Activated T-helper 17 cell treated with anti-CD3 and anti-CD28 coated beads, Interleukin-2, amount 50 U/mL, for 72 hours (primary cell): Measurements from ENCODE around the gene NDUFV2. TPM values are rescaled to one million over a fixed set of nuclear protein-coding genes. Genes with fewer than 3 reads are reported as not detected.
"Not testable (repeated sequence)": the region's sequence is repeated elsewhere in the genome, so short reads cannot be mapped to it uniquely, and the experiment has no call there.

Experiments used
- ATAC-seq: fragments of 150-1000 bp; cut with Tn5 transposase; replicated peaks from 2 replicates; pipeline ENCODE4 v1.10.0; 2021; ENCODE audit warnings: mild to moderate bottlenecking, moderate library complexity
- H3K27ac Mint-ChIP-seq: one replicate; pipeline ENCODE4 v1.8.0; 2022; ENCODE audit warnings: mixed read lengths
- H3K27me3 Mint-ChIP-seq: one replicate; pipeline ENCODE4 v1.8.0; 2022; ENCODE audit warnings: mixed read lengths
- H3K36me3 Mint-ChIP-seq: one replicate; pipeline ENCODE4 v1.8.0; 2022; ENCODE audit warnings: low read depth, mild to moderate bottlenecking, mixed read lengths
- H3K4me1 Mint-ChIP-seq: one replicate; pipeline ENCODE4 v1.8.0; 2022; ENCODE audit warnings: mixed read lengths
- H3K4me3 Mint-ChIP-seq: one replicate; pipeline ENCODE4 v1.8.0; 2022; ENCODE audit warnings: mild to moderate bottlenecking, mixed read lengths
- H3K9me3 Mint-ChIP-seq: one replicate; pipeline ENCODE4 v1.8.0; 2022; ENCODE audit warnings: mixed read lengths
- total RNA-seq, 2 donors: library from RNA; stranded (reverse); gene quantifications; one replicate each; pipeline ENCODE4 v1.2.3, GENCODE V29; 2022

NDUFV2 gene
- total RNA-seq, 2 donors from 2014 or later: 406 to 520 TPM

DNA sequence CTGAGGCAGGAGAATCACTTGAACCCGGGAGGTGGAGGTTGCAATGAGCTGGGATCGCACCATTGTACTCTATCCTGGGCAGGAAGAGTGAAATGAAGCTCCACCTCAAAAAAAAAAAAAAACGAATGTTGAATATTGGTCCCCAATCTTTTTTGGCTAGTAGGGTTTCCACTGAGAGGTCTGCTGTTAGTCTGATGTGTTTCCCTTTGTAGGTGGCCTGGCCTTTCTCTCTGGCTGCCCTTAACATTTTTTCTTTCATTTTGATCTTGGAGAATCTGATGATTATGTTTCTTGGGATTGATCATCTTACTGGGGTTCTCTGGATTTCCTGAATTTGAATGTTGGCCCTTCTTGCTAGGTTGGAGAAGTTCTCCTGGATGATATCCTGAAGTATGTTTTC is 69.4 kb downstream of the NDUFV2 start:
- ATAC-seq, H3K27me3 Mint-ChIP-seq: not testable (repeated sequence)
- peak overlapping the region; percentile 8 for H3K27ac Mint-ChIP-seq

DNA sequence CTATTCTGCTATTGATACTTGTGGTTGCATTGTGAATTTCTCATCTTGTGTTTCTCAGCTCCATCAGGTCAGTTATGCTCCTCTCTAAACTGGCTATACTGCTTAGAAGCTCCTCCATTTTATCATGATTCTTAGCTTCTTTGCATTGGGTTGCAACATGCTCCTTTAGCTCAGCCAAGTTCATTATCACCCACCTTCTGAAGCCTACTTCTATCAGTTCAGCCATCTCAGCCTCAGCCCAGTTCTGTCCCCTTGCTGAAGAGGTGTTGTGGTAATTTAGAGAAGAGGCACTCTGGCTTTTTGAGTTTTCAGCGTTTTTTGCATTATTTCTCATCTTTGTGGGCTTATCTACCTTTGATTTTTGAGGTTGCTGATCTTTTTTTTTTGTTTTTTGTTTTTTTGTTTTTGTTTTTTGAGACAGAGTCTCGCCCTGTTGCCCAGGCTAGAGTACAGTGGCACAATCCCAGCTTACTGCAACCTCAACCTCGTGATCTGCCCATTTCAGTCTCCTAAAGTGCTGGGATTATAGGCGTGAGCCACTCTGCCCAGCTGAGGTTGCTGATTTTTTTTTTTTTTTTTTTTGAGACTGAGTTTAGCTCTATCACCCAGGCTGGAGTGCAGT is 70.1 kb downstream of the NDUFV2 start:
- no peak for ATAC-seq
- H3K4me3 Mint-ChIP-seq: peak overlapping the region; percentile 43
- H3K9me3 Mint-ChIP-seq: no peaks in the 10 kb centered on the region
- H3K36me3 Mint-ChIP-seq: peaks cover 76% of the 10 kb centered on the region
- peak overlapping the region; percentile 8 for H3K27ac Mint-ChIP-seq
- no peaks in the 10 kb centered on the region for H3K27me3 Mint-ChIP-seq
- H3K4me1 Mint-ChIP-seq: peaks cover 59% of the 10 kb centered on the region

More for the DNA sequence above, 69.4 kb downstream of the NDUFV2 start:
- Mint-ChIP-seq H3K4me1 (peaks cover 59% of the 10 kb centered on the region), H3K4me3 (peak overlapping the region; percentile 43), H3K36me3 (peaks cover 78% of the 10 kb centered on the region)
- H3K9me3 Mint-ChIP-seq: not testable (repeated sequence)

DNA sequence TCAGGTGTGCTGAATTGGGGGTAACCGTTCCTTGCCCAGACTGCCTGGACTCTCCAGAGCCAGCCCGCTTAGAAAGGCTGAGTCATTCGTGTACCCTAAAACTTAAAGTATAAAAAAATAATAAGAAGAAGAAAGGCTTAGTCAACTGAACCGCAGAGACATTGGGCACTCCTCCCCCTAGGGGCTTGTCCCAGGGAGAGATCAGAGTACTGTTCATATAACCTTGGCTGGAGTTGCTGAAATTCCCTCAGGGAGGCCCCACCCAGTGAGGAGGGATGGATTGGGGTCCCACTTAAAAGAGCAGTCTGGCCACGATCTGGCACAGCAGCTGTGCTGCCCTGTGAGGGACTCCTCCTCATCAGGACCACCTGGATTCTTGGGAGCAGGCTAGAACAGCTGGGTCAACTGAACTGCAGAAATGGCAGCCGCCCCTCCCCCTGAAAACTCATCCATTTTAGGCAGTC is 71.3 kb downstream of the NDUFV2 start:
- peak overlapping the region; percentile 8 for H3K27ac Mint-ChIP-seq
- no peaks in the 10 kb centered on the region for H3K27me3 Mint-ChIP-seq
- ATAC-seq: peak; percentile 87
- H3K36me3 Mint-ChIP-seq: peaks cover 77% of the 10 kb centered on the region
- H3K4me3 Mint-ChIP-seq: peak overlapping the region; percentile 43
- peaks cover 51% of the 10 kb centered on the region for H3K4me1 Mint-ChIP-seq
- H3K9me3 Mint-ChIP-seq: no peaks in the 10 kb centered on the region

DNA sequence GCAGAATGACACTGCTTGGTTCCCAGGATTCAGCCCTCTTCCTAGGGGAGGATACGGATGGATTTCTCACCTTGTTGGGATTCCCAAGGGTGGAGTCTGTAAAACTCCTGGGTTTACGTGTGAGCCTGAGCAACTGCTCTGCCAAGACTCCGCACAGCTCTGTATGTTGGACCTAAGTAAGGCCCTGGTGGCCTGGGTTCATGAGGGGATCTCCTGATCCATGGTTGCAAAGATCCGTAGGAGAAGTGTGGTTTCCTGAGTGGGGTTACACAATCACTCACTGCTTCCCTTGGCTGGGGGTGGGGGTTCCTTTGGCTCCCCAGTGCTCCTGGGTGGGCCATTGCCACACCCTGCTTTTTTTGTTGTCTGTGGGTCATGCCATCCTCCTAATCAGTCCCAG is 71.8 kb downstream of the NDUFV2 start:
- peak overlapping the region; percentile 8 for H3K27ac Mint-ChIP-seq
- peaks cover 76% of the 10 kb centered on the region for H3K36me3 Mint-ChIP-seq
- peaks cover 49% of the 10 kb centered on the region for H3K4me1 Mint-ChIP-seq
- ATAC-seq: peak; percentile 30
- no peaks in the 10 kb centered on the region for H3K27me3 Mint-ChIP-seq
- H3K9me3 Mint-ChIP-seq: no peaks in the 10 kb centered on the region
- H3K4me3 Mint-ChIP-seq: peak overlapping the region; percentile 43

DNA sequence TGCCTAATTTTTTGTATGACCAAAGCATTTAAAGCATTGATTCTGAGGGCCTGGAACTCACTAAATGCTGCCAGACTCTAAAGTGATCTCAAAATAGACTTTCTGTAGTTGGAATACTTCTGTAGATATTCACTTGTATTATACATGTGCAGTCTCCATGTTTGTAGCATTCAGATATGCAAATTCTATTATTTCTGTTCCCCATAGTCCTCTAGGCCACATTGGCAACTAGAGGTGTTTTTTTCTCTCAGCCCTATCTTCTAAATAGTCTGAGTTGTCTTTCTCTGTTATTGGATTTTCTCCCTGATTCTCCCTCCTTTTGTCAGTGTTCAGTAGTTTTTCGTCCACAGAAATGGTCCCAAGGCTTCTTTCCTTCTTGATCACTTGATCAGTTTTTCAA is 72.6 kb downstream of the NDUFV2 start:
- Mint-ChIP-seq H3K36me3 (peaks cover 70% of the 10 kb centered on the region), H3K27ac (peak overlapping the region; percentile 8), H3K9me3 (no peaks in the 10 kb centered on the region), H3K27me3 (no peaks in the 10 kb centered on the region), H3K4me3 (no peak overlapping the region), H3K4me1 (peaks cover 51% of the 10 kb centered on the region)
- no peak for ATAC-seq

DNA sequence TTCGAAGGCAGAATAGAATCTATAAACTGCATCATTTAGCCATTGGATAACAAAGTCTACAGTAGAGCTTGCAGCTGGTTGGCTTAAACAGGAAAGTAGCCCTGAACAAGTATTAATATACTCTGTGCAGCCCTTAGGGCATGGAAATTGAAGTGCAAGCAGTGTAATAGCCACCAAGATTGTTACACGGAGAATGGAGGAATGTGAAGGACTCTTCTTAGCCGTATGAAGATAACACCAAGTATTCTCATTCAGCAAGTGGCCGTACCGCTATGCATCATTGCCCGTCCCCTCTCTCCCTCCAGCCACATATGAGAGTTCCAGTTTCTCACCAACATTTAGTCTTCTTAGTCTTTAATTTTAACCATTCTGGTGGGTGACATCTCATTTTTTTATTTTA is 74.5 kb downstream of the NDUFV2 start:
- H3K9me3 Mint-ChIP-seq: no peaks in the 10 kb centered on the region
- H3K4me1 Mint-ChIP-seq: peaks cover 45% of the 10 kb centered on the region
- no peak for ATAC-seq
- no peak overlapping the region for H3K27ac Mint-ChIP-seq
- H3K4me3 Mint-ChIP-seq: no peak overlapping the region
- H3K27me3 Mint-ChIP-seq: no peaks in the 10 kb centered on the region
- peaks cover 70% of the 10 kb centered on the region for H3K36me3 Mint-ChIP-seq

DNA sequence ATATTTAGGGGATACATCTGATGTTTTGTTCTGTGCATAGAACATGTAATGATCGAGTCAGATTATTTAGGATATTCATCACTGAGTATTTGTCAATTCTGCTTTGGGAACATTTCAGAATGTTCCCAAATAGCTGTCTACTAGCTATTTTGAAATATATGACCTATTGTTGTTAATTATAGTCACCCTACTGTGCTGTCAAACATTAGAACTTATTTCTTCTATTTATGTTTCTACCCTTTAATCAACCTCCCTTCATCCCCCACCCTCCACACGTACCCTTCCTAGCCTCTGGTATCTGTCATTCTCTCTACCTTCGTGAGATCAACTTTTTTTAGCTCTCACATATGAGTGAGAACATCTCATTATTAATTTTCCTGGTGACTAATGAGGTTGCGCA is 75.0 kb downstream of the NDUFV2 start:
- Mint-ChIP-seq H3K27ac (no peak overlapping the region), H3K4me3 (no peak overlapping the region), H3K27me3 (no peaks in the 10 kb centered on the region), H3K4me1 (peaks cover 41% of the 10 kb centered on the region), H3K9me3 (no peaks in the 10 kb centered on the region), H3K36me3 (peaks cover 70% of the 10 kb centered on the region)
- no peak for ATAC-seq

DNA sequence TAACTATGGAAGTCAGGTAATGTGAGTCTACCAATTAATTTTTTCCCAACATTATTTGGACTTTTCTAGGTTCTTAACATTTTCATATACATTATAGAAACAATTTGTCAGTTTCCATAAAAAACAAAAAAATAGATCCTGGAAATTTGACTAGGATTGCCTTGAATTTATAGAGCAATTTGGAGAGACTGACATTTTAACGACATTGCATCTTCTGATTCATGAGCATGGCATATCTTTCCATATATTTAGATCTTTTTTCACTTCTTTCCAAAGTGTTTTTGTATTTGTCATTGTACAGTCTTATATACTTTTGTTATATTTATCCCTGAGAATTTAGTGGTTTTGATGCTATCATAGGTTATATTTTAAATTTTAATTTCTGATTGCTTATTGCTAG is 76.1 kb downstream of the NDUFV2 start:
- H3K4me1 Mint-ChIP-seq: peaks cover 33% of the 10 kb centered on the region
- peak overlapping the region; percentile 1 for H3K27ac Mint-ChIP-seq

DNA sequence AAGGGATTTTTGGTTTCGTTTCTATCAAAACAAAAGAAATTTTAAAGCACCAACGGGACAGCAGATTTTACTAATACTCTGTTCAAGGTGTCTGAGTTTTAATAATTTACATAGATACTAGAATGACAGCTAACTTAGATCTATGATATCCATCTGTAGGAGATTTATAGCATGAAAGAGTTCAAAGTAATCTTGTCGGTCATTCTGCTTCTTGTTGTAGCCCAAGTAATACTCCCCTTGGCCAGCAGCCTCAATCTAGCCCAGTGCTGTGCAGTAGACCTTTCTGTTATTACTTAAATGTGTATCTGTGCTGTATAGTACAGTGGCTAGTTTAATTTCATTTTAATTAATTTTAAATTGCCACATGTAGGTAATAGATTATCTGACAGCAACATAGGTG is 78.8 kb downstream of the NDUFV2 start:
- H3K4me1 Mint-ChIP-seq: peaks cover 33% of the 10 kb centered on the region
- H3K27me3 Mint-ChIP-seq: no peaks in the 10 kb centered on the region
- ATAC-seq: no peak
- peaks cover 85% of the 10 kb centered on the region for H3K36me3 Mint-ChIP-seq
- H3K9me3 Mint-ChIP-seq: no peaks in the 10 kb centered on the region
- H3K4me3 Mint-ChIP-seq: no peak overlapping the region
- no peak overlapping the region for H3K27ac Mint-ChIP-seq

More for the DNA sequence above, 76.1 kb downstream of the NDUFV2 start:
- Mint-ChIP-seq H3K36me3 (peaks cover 77% of the 10 kb centered on the region), H3K27me3 (no peaks in the 10 kb centered on the region), H3K9me3 (no peaks in the 10 kb centered on the region), H3K4me3 (no peak overlapping the region)
- ATAC-seq: no peak

DNA sequence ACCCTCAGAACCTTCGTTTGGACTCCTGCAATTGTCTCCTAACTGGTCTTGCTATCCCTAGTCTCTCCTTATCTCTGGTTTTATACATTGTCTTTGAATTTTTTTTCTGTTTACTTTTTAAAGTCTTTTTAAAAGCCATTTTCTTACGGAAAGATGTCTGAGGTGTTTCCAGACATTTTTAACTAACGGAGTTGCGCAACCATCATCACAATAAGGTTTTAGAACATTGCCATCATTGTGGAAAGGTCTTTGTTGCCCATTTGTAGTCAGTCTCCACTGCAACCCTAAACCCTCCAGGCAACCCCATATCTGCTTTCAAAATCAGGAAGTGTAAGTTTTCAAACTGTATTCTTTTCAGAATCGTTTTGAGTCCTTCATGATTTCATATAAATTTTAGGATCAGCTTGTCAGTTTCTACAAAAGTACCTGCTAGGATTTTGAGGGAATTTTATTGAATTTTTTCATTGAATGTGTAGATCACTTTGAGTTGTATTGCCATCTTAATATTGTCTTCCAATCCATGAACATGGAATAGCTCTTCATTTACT is 80.4 kb downstream of the NDUFV2 start:
- Mint-ChIP-seq H3K36me3 (peaks cover 85% of the 10 kb centered on the region), H3K4me1 (peaks cover 27% of the 10 kb centered on the region), H3K4me3 (peak overlapping the region; percentile 68), H3K27ac (peak overlapping the region; percentile 29), H3K27me3 (no peaks in the 10 kb centered on the region), H3K9me3 (no peaks in the 10 kb centered on the region)
- ATAC-seq: no peak

Other genes with a start within 250 kb of the NDUFV2 start
- gene ANKRD12, start 34.1 kb downstream of the NDUFV2 start, total RNA-seq: 100 to 1,000 TPM; 104 to 170 TPM
- 10 to 100 TPM in 1 of 2 donors, 1 to 10 TPM in 1; 9.2 to 19.0 TPM for gene TWSG1, start 232.1 kb downstream of the NDUFV2 start, total RNA-seq